DMS 273 (cell line): ENCODE results near the gene POU3F3.

ENCODE experiments used
- DNase-seq: peaks from one replicate; lab custom pipeline; 2025; ENCODE audit not compliant: unreplicated experiment; lab: John Stamatoyannopoulos, UW

The POU3F3 gene

GRCh38 chr2:104872866-104873688, 19.2 kb downstream of the POU3F3 start:
- DNase-seq, result peak; percentile 91

- no peak for DNase-seq
These were observed 19.8 kb downstream of the POU3F3 start for GRCh38 chr2:104873689-104874054.

- DNase-seq, result peak; percentile 10
These were observed 20.3 kb downstream of the POU3F3 start for GRCh38 chr2:104874230-104874629.

- no peak for DNase-seq
These were observed 21.3 kb downstream of the POU3F3 start for GRCh38 chr2:104875262-104875661.

- DNase-seq, result no peak
These were observed 23.0 kb downstream of the POU3F3 start for GRCh38 chr2:104876606-104877570.

GRCh38 chr2:104878863-104879512, 25.1 kb downstream of the POU3F3 start:
- DNase-seq, result no peak

GRCh38 chr2:104880076-104880475, 26.2 kb downstream of the POU3F3 start:
- no peak for DNase-seq

- DNase-seq, result no peak
These were observed 29.4 kb downstream of the POU3F3 start for GRCh38 chr2:104883357-104883756.

GRCh38 chr2:104885119-104885782, 31.3 kb downstream of the POU3F3 start:
- DNase-seq, result no peak

GRCh38 chr2:104887676-104888075, 33.8 kb downstream of the POU3F3 start:
- DNase-seq, result no peak

- no peak for DNase-seq
These were observed 34.8 kb downstream of the POU3F3 start for GRCh38 chr2:104888489-104889258.

- no peak for DNase-seq
These were observed 35.5 kb downstream of the POU3F3 start for GRCh38 chr2:104889291-104889959.

GRCh38 chr2:104889960-104890684, 36.2 kb downstream of the POU3F3 start:
- DNase-seq, result no peak

- DNase-seq, result no peak
These were observed 36.8 kb downstream of the POU3F3 start for GRCh38 chr2:104890685-104891069.

GRCh38 chr2:104891145-104891544, 37.2 kb downstream of the POU3F3 start:
- no peak for DNase-seq

GRCh38 chr2:104896446-104896845, 42.5 kb downstream of the POU3F3 start:
- DNase-seq, result no peak

GRCh38 chr2:104897515-104898184, 43.7 kb downstream of the POU3F3 start:
- no peak for DNase-seq

- no peak for DNase-seq
These were observed 46.7 kb downstream of the POU3F3 start for GRCh38 chr2:104900608-104901007.
